HT1080 (cell line): ENCODE data around the gene MTIF3. TPM values are rescaled to one million over a fixed set of nuclear protein-coding genes. Genes with fewer than 3 reads are reported as not detected.
A peak's percentile ranks its signal among the peaks of the same experiment; 100 is the strongest.

Experiments
- DNase-seq: peaks from one replicate; pipeline ENCODE4 v3.0.0-alpha.2; 2015; ENCODE audit warnings: low read depth
- total RNA-seq: library from RNA; depleted of rRNA; stranded (reverse); fragments of >200 nt; shearing (Covaris generic); gene quantifications from 2 replicates; pipeline ENCODE4 v1.2.3, GENCODE V29; 2014

Gene MTIF3
- total RNA-seq, 1 experiment from 2014 or later, result 25.0 TPM

- DNase-seq, result no peak
These were observed 5.0 kb upstream of the MTIF3 start for GRCh38 chr13:27455331-27455855.

- peak; percentile 37 for DNase-seq
These were observed 632 bp upstream of the MTIF3 start for GRCh38 chr13:27450921-27451471.

GRCh38 chr13:27449081-27449603, 1.2 kb downstream of the MTIF3 start:
- no peak for DNase-seq

GRCh38 chr13:27448308-27448707, 2.1 kb downstream of the MTIF3 start:
- DNase-seq, result no peak

- DNase-seq, result no peak
These were observed 3.3 kb downstream of the MTIF3 start for GRCh38 chr13:27446986-27447583.

GRCh38 chr13:27442797-27443196, 7.6 kb downstream of the MTIF3 start:
- DNase-seq, result no peak

GRCh38 chr13:27442071-27442647, 8.2 kb downstream of the MTIF3 start:
- no peak for DNase-seq

- no peak for DNase-seq
These were observed 10.0 kb downstream of the MTIF3 start for GRCh38 chr13:27440408-27440807.

- DNase-seq, result no peak
These were observed 13.2 kb downstream of the MTIF3 start for GRCh38 chr13:27437126-27437525.

GRCh38 chr13:27432611-27433210, 17.7 kb downstream of the MTIF3 start:
- DNase-seq, result no peak

- no peak for DNase-seq
These were observed 18.2 kb downstream of the MTIF3 start for GRCh38 chr13:27432180-27432579.

- no peak for DNase-seq
These were observed 22.2 kb downstream of the MTIF3 start for GRCh38 chr13:27428160-27428559.

- no peak for DNase-seq
These were observed 22.7 kb downstream of the MTIF3 start for GRCh38 chr13:27427641-27428040.

- peak; percentile 93 for DNase-seq
These were observed 24.3 kb downstream of the MTIF3 start for GRCh38 chr13:27425918-27426630.

GRCh38 chr13:27425158-27425917, 25.0 kb downstream of the MTIF3 start:
- DNase-seq, result no peak

GRCh38 chr13:27424246-27425157, 25.9 kb downstream of the MTIF3 start, which contains the start of gene GTF3A:
Gene GTF3A, plus strand, starts transcription at chr13:27424619.
- DNase-seq, result peak; percentile 83

GRCh38 chr13:27423333-27423732, 27.0 kb downstream of the MTIF3 start:
- no peak for DNase-seq

- DNase-seq, result no peak
These were observed 29.1 kb downstream of the MTIF3 start for GRCh38 chr13:27421101-27421871.

GRCh38 chr13:27419328-27419727, 31.0 kb downstream of the MTIF3 start:
- DNase-seq, result peak; percentile 13
